ENCODE data around the gene VWA8.
"Not testable (repeated sequence)": the region's sequence is repeated elsewhere in the genome, so short reads cannot be mapped to it uniquely, and the experiment has no call there.

The VWA8 gene

DNA sequence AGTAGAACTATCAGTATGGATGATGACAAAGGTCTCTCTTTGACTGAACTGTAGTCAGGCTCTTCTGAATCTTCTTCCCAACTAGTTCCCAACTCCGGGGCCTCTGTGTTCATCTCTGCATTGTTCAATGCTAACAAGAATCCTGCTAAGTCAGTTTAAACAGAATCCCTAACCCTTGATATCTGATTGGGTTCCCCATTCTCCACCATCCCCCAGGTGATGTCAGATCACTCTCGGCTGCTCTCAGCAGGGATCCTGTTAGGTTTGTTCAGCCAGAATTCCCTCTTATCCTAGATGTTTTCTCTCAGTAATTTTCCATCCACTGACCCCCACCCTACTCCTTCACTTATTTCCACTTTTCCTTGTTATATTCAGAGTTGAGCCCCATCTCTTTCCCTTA is 280.0 kb downstream of the VWA8 start:
- no peak for DNase-seq

- DNase-seq: no peak
Observed at GRCh38 chr13:41678848-41679247, 282.1 kb downstream of the VWA8 start.

DNA sequence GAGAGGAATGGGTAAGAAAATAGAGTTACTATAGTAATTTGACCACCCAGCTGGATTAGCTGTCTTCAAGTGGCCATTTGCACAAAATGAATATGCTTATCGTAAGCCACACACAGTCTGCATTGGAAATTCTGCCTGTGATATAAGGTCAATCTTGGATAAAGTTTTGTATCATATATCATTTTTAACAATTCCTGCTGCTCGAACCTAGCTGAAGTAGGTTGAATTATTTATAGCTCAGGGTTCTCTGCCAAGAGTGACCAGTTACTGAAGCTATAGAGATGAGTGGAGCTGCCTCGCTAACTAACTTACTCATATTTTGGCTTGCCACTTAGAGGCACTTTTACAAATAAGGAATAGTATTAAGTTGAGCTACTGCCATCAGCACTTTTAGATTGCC is 282.7 kb downstream of the VWA8 start:
- no peak for DNase-seq

DNA sequence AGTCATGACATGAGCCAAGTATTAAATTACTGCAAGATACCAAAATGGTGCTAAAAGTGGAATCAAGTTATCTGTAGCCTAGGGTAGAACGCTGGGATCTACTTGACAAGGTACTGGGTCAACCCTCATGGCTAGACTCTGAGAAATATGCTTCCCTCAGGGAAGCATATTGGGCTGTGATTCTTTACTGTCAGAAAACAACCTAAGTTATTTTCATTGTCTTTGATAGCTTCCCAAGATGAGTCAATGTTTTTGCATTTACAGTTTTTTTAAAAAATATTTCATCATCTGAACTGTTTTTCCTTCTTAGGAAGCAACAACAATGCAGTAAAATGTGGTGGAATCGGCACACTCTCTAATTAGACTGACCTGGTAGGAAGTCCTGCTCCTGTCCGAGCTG is 285.6 kb downstream of the VWA8 start:
- no peak for DNase-seq

DNA sequence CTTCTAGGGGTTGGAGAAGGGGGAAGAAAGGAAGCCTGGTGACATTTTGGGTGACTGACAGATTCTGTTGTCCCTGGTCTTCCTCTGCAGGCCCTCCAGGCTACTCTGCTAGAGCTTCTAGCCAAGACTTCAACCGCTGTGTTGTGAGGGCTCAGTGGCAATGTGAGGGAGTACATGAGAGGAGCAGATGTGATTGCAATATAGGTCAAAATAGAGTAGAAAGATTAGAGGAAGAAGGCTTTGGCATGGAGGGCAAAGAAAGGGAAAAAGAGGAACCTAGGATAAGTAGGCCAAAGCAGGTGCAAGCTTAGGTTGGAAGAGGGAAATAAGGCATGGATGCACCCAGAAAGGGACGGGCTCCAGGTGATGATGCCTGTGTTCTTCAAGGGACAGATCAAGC is 286.7 kb downstream of the VWA8 start:
- DNase-seq: no peak

DNA sequence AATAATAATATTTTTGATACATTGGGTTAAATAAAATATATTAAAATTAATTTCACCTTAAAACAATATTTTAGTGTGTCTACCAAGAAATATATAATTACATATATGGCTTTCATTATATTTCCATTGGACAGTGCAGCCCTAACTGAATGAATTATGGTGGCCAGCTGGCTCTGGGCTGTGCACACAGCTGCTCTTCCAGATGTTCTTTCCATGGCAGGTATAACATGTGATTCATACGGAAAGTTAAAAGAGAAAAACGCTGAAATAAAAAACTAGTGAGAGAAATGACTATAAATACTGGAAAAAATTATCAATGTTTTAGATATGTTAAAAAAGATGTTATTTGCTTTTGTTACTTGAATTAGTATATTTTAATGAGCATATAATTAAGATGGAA is 287.3 kb downstream of the VWA8 start:
- DNase-seq: no peak

GRCh38 chr13:41670873-41671443 is 290.0 kb downstream of the VWA8 start:
- no peak for DNase-seq

GRCh38 chr13:41668130-41668757 is 292.7 kb downstream of the VWA8 start:
- peak; percentile 62 for DNase-seq

- DNase-seq: no peak
Observed at GRCh38 chr13:41666644-41667043, 294.3 kb downstream of the VWA8 start.

DNA sequence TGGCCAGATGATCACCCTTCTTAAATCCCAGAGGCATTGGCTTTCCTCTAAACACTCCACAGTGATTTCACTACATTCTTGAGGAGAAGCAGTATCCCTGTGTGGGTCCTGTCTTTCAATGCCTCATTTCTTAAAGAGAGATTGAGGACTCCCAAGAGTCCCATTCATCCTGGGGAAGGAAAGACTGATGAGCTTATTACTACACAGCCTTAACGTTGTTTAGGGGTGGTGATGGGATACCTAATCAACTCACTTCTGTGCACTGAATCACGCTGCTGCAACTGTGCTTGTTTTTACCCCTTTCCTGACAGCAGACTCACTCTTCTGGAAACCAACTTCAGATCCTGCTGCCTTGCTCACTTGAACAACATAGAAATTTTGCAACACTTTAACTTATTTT is 300.5 kb downstream of the VWA8 start:
- no peak for DNase-seq

DNA sequence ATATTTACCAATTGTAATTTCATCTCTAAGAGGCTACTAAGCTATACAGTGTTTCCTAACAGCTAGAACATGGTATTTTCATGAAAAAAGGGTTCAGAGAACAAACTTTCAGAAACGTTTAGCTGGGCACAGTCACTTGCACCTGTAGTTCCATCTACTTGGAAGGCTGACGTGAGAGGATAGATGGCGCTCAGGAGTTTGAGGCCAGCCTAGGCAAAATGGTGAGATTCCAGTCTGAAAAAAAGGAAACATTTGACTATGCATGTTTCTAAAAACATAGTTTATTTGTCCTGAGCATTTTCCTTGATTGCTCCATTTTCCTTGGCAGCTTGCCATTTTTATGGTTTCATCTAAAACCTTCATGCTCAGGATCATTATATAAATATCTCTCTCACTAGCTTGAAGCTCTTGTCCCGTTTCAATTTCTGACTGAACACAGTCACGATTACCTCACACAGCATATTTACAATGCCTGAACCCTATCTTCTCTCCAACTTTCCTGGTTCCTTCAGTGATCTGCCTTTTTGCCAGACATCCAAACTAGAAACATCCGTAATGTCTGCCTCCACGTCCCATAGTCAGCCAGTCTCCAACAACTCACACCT is 302.8 kb downstream of the VWA8 start:
- DNase-seq: no peak

- no peak for DNase-seq
Observed at GRCh38 chr13:41655997-41656396, 304.9 kb downstream of the VWA8 start.

GRCh38 chr13:41654796-41655195 is 306.1 kb downstream of the VWA8 start:
- DNase-seq: no peak

DNA sequence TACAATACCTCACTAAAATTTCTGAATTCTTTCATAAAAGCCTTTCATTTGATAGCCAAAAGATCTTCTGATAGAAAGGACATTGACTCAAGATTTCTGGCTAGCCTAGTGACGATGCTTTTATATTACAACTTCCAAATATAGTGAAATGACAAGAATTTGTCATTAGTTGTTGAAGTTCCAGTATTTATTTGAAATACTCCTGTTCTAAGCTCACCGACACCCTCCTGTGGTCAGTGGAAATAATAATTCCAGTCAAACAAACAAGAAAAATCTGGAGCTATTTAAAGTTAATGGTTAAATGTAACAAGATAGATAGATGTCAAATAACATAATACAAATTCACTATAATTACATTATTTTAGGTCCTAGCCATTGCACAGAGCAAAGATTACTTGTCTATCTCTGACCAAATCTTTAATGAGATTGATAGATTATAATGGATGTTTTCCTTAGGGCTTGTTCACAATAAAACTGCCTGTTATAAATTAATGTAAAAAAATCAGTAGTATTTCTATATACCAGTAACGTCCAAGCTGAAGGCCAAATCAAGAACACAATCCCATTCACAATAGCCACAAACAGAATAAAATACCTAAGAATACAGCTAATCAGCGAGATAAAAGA is 308.1 kb downstream of the VWA8 start:
- DNase-seq: no peak

- DNase-seq: no peak
Observed at GRCh38 chr13:41651413-41652058, 309.4 kb downstream of the VWA8 start.

DNA sequence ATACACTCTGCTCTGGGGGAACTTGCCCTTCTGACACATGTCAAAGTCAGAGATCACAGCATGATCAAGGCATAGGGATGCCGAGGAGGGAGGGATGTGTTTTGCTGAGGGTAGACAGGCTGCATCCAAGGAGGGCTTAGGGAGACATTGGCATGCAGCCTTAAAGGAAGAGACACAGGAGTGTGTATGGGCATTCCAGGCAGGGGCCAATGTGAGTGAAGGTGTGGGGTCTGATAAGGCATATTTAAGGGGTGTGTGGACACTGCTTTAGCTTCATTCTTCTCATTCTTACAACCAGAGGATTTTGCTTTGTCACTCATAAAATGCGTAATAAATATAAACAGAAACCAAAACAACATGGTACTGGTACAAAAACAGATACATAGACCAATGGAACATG is 310.2 kb downstream of the VWA8 start:
- DNase-seq: no peak

- no peak for DNase-seq
Observed at GRCh38 chr13:41649659-41650058, 311.2 kb downstream of the VWA8 start.

- no peak for DNase-seq
Observed at GRCh38 chr13:41648314-41648935, 312.5 kb downstream of the VWA8 start.

DNA sequence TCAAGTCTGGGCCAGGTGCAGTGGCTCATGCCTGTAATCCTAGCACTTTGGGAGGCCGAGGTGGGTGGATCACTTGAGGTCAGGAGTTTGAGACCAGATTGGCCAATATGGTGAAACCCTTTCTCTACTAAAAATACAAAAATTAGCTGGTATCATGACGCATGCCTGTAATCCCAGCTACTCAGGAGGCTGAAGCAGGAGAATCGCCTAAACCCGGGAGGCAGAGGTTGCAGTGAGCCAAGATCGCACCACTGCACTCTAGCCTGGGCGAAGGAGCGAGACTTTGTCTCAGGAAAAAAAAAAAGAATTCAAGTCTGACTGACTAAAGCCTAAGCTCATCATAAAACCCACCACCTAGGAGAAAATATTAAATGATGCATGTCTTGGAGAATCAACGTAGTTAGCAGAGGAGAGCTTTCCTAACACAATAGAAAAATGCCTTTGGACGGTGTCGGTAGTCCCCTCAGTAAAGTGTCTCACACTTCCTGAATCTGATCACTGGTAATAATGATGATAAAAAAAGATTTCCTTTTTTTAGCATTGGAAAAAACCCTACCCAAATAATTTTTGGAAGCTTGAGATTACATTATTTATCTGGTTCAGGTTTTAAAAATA is 313.1 kb downstream of the VWA8 start:
- DNase-seq: not testable (repeated sequence)

- no peak for DNase-seq
Observed at GRCh38 chr13:41645331-41645730, 315.6 kb downstream of the VWA8 start.

DNA sequence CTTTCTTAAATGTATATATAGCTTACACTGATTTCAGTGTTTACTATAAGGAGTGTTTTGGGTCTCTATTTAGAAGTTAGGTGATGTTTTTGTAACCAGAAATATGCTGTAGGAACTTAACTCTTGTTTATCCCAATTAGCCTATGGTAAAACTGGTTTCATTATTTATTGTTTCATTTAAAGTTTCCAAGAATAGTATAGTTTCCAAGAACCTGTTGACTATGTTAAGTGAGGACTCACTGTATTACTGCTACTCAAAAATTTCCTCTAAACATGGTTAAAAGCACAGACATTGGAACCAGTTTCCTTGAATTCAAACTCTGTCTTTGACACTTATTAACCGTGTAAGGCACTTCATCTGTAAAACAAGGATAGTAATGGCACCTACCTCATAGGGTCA is 316.2 kb downstream of the VWA8 start:
- no peak for DNase-seq

- DNase-seq: no peak
Observed at GRCh38 chr13:41643507-41643906, 317.4 kb downstream of the VWA8 start.

DNA sequence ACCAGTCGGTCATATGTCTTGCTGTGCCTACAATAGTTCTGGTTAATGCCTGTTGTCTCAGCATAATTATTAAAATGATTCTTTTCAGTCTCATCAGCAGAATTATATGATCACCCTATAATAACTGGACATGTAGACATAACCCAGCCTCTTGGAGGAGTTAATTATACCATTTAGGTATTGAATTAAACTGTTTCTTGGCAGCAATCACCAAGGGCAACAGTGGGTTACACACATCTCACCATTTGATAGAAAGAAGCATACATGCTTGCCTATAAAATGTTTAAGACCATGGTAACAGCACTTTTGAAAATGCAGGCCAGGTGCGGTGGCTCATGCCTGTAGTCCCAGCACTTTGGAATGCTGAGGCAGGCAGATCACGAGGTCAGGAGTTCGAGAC is 318.9 kb downstream of the VWA8 start:
- DNase-seq: no peak

Data from DMS 273 treated with DMSO at 0.1 percent for 48 hours (cell line).